IMR-90 (cell line): ENCODE measurements around the gene SIGLEC6. TPM values are rescaled to one million over a fixed set of nuclear protein-coding genes. Genes with fewer than 3 reads are reported as not detected.

Experiments
- ATAC-seq: fragments of 200-7000 bp; cut with Tn5 transposase; 2 replicates; pipeline ENCODE4 v1.9.1; 2020; ENCODE audit warnings: low read depth, mild to moderate bottlenecking, moderate library complexity
- BruUV-seq: library from RNA; stranded (reverse); fragments of 400-500 nt; replicated peaks from 2 replicates; lab custom pipeline; 2021; lab: Mats Ljungman, UMichigan
- CTCF ChIA-PET: fragments of 300-600 bp; formaldehyde crosslinking; extraction: SDS; loops from one replicate; lab custom pipeline; 2021; ENCODE audit warnings: antibody characterized with exemption; lab: Yijun Ruan, JAX
- POLR2A ChIA-PET: fragments of 300-600 bp; sonication (Branson Sonifier 250); formaldehyde crosslinking; loops from one replicate; lab custom pipeline; 2022; ENCODE audit warnings: antibody characterized with exemption; ENCODE audit not compliant: unreplicated experiment; lab: Charles Lee
- DNase-seq: peaks from one replicate; pipeline ENCODE4 v3.0.0; 2013
- H2AFZ ChIP-seq: replicated peaks from 2 replicates; pipeline ENCODE3; 2013; ENCODE audit warnings: low read length, mild to moderate bottlenecking; ENCODE audit not compliant: poor library complexity
- H2AK5ac ChIP-seq: 2 replicates; pipeline ENCODE4 v1.6.1; 2013; ENCODE audit warnings: low read depth, low read length, inconsistent platforms
- H2AK9ac ChIP-seq: replicated peaks from 2 replicates; pipeline ENCODE3; 2013; ENCODE audit warnings: mild to moderate bottlenecking, low read depth, low read length, moderate library complexity; ENCODE audit not compliant: poor library complexity
- H2BK120ac ChIP-seq: 2 replicates; pipeline ENCODE4 v1.6.1; 2013; ENCODE audit warnings: low read depth, low read length, inconsistent platforms
- H2BK15ac ChIP-seq: 3 replicates; pipeline ENCODE4 v1.6.1; 2013; ENCODE audit warnings: low read depth, low read length, inconsistent platforms
- H2BK20ac ChIP-seq: 2 replicates; pipeline ENCODE4 v1.6.1; 2013; ENCODE audit warnings: low read depth, mild to moderate bottlenecking, inconsistent platforms, low read length, moderate library complexity
- H2BK5ac ChIP-seq: 2 replicates; pipeline ENCODE4 v1.6.1; 2013; ENCODE audit warnings: mild to moderate bottlenecking, low read depth, low read length, inconsistent platforms; ENCODE audit not compliant: poor library complexity, severe bottlenecking
- H3K14ac ChIP-seq: replicated peaks from 2 replicates; pipeline ENCODE4 v1.6.1; 2013; ENCODE audit warnings: low read depth, low read length, inconsistent platforms
- H3K18ac ChIP-seq: 2 replicates; pipeline ENCODE4 v1.6.1; 2013; ENCODE audit warnings: low read depth, low read length, control low read depth
- H3K23ac ChIP-seq: 2 replicates; pipeline ENCODE4 v1.6.1; 2013; ENCODE audit warnings: low read depth, low read length, inconsistent platforms
- H3K27ac ChIP-seq: 2 replicates; pipeline ENCODE4 v1.5.1; 2013; ENCODE audit warnings: mild to moderate bottlenecking, control low read depth, low read length; ENCODE audit not compliant: insufficient read depth
- H3K27me3 ChIP-seq: 2 replicates; pipeline ENCODE4 v1.6.1; 2013; ENCODE audit warnings: low read length; ENCODE audit not compliant: control insufficient read depth, insufficient read depth
- H3K36me3 ChIP-seq: 2 replicates; pipeline ENCODE4 v1.6.1; 2013; ENCODE audit warnings: low read length, mixed read lengths; ENCODE audit not compliant: control insufficient read depth, insufficient read depth
- H3K4ac ChIP-seq: 2 replicates; pipeline ENCODE4 v1.6.1; 2013; ENCODE audit warnings: low read depth, low read length, inconsistent platforms
- H3K4me1 ChIP-seq: 2 replicates; pipeline ENCODE4 v1.6.1; 2013; ENCODE audit warnings: low read length, mixed read lengths; ENCODE audit not compliant: control insufficient read depth, insufficient read depth
- H3K4me2 ChIP-seq: 2 replicates; pipeline ENCODE4 v1.6.1; 2013; ENCODE audit warnings: low read depth, mild to moderate bottlenecking, control low read depth, low read length, moderate library complexity
- H3K4me3 ChIP-seq: 2 replicates; pipeline ENCODE4 v1.5.1; 2013; ENCODE audit warnings: low read depth, mild to moderate bottlenecking, control low read depth, low read length, moderate library complexity; ENCODE audit not compliant: insufficient read depth
- H3K56ac ChIP-seq: 2 replicates; pipeline ENCODE4 v1.6.1; 2013; ENCODE audit warnings: low read length, inconsistent platforms; ENCODE audit not compliant: insufficient read depth; ENCODE audit errors: extremely low read depth
- H3K79me1 ChIP-seq, 2 experiments: 2 replicates each; pipeline ENCODE4 v1.6.1; 2013; ENCODE audit warnings: low read length in 2 of 2, inconsistent platforms in 1 of 2, low read depth in 1 of 2
- H3K9ac ChIP-seq: 2 replicates; pipeline ENCODE4 v1.6.1; 2013; ENCODE audit warnings: low read depth, low read length, control low read depth
- H3K9me1 ChIP-seq: 2 replicates; pipeline ENCODE4 v1.6.1; 2013; ENCODE audit warnings: low read length, inconsistent platforms; ENCODE audit not compliant: insufficient read depth
- H3K9me3 ChIP-seq: 2 replicates; pipeline ENCODE4 v1.6.1; 2013; ENCODE audit warnings: low read length; ENCODE audit not compliant: control insufficient read depth, insufficient read depth
- H4K20me1 ChIP-seq: 2 replicates; pipeline ENCODE4 v1.6.1; 2013; ENCODE audit warnings: low read length, inconsistent platforms; ENCODE audit not compliant: insufficient read depth
- H4K5ac ChIP-seq: 2 replicates; pipeline ENCODE4 v1.6.1; 2013; ENCODE audit warnings: mild to moderate bottlenecking, low read depth, low read length, control low read depth
- H4K8ac ChIP-seq, 2 experiments: 2 replicates each; pipeline ENCODE4 v1.6.1; 2013; ENCODE audit warnings: low read depth in 2 of 2, low read length in 2 of 2, control low read depth in 1 of 2, inconsistent platforms in 1 of 2
- H4K91ac ChIP-seq: 2 replicates; pipeline ENCODE4 v1.6.1; 2013; ENCODE audit warnings: low read depth, low read length, inconsistent platforms; ENCODE audit not compliant: insufficient read depth
- BHLHE40 ChIP-seq: fragments of 150-350 bp; IDR thresholded peaks from 2 replicates; pipeline ENCODE4 v1.6.1; 2016; ENCODE audit warnings: mild to moderate bottlenecking, low read depth, low read length
- CEBPB ChIP-seq: IDR thresholded peaks from 2 replicates; pipeline ENCODE4 v1.6.1; 2012; ENCODE audit warnings: low read depth, low read length, improper control_type of control experiment
- CHD1 ChIP-seq: IDR thresholded peaks from 2 replicates; pipeline ENCODE4 v1.6.1; 2012; ENCODE audit warnings: low read depth, low read length, improper control_type of control experiment
- FOS ChIP-seq: fragments of 150-350 bp; IDR thresholded peaks from 2 replicates; pipeline ENCODE4 v1.6.1; 2016; ENCODE audit warnings: low read depth, low read length
- MAFK ChIP-seq: IDR thresholded peaks from 2 replicates; pipeline ENCODE4 v1.6.1; 2012; ENCODE audit warnings: low read depth, low read length, improper control_type of control experiment
- MAZ ChIP-seq: IDR thresholded peaks from 2 replicates; pipeline ENCODE4 v1.6.1; 2012; ENCODE audit warnings: low read depth, mild to moderate bottlenecking, low read length, improper control_type of control experiment, moderate library complexity, borderline replicate concordance
- MXI1 ChIP-seq: IDR thresholded peaks from 2 replicates; pipeline ENCODE4 v1.6.1; 2012; ENCODE audit warnings: low read depth, mild to moderate bottlenecking, low read length, moderate library complexity, borderline replicate concordance
- NFE2L2 ChIP-seq: fragments of 150-350 bp; IDR thresholded peaks from 2 replicates; pipeline ENCODE4 v1.6.1; 2016; ENCODE audit warnings: low read depth, mild to moderate bottlenecking, low read length
- POLR2A ChIP-seq: IDR thresholded peaks from 2 replicates; pipeline ENCODE4 v1.6.1; 2012; ENCODE audit warnings: mild to moderate bottlenecking, low read depth, low read length
- RAD21 ChIP-seq: IDR thresholded peaks from 2 replicates; pipeline ENCODE4 v1.6.1; 2012; ENCODE audit warnings: low read length, improper control_type of control experiment
- RCOR1 ChIP-seq: IDR thresholded peaks from 2 replicates; pipeline ENCODE4 v1.6.1; 2012; ENCODE audit warnings: mild to moderate bottlenecking, low read length, improper control_type of control experiment; ENCODE audit not compliant: insufficient replicate concordance
- RFX5 ChIP-seq: IDR thresholded peaks from 2 replicates; pipeline ENCODE4 v1.8.0; 2012; ENCODE audit warnings: low read depth, mild to moderate bottlenecking, low read length, moderate library complexity
- SMC3 ChIP-seq: fragments of 150-350 bp; IDR thresholded peaks from 2 replicates; pipeline ENCODE4 v1.6.1; 2016; ENCODE audit warnings: low read depth, mild to moderate bottlenecking, antibody characterized with exemption, low read length, moderate library complexity
- WGBS, 2 experiments: methylation state at CpG; one replicate each; pipeline versions ENCODE4 v1.1.5 to v1.1.7; 2013; ENCODE audit warnings: missing lambda C conversion rate in 2 of 2; ENCODE audit not compliant: insufficient read length in 1 of 2; ENCODE audit errors: extremely low coverage in 2 of 2; 5-methylcytosine and 5-hydroxymethylcytosine counted together
- dilution Hi-C: fragments of 300-500 bp; cut with HindIII; formaldehyde crosslinking; loops from one replicate; pipeline ENCODE4 v1.14.3; 2018; ENCODE audit warnings: low sequenced_read_pairs; ENCODE audit not compliant: unreplicated experiment
- in situ Hi-C: fragments of 300-500 bp; cut with MboI; formaldehyde crosslinking; loops from 3 replicates; pipeline ENCODE4 v1.14.3; 2019; ENCODE audit warnings: low sequenced_read_pairs, inconsistent platforms, mixed read lengths
- intact Hi-C: fragments of 100-400 bp; cut with micrococcal nuclease; formaldehyde crosslinking; loops from 2 replicates; pipeline ENCODE4 v1.10.0; 2022
- polyA plus RNA-seq, 3 experiments: library from polyadenylated mRNA; depleted of rRNA; stranded (reverse); fragments of >200 nt; gene quantifications; 2 replicates each; pipeline ENCODE4 v1.2.3, GENCODE V29; 2012; ENCODE audit warnings: low replicate concordance in 1 of 3
- total RNA-seq: library from RNA; depleted of rRNA; stranded (reverse); fragments of >200 nt; gene quantifications from 2 replicates; pipeline ENCODE4 v1.2.3, GENCODE V29; 2012
- TF ChIP-seq, protein P1 (sequence below): conservative IDR thresholded peaks from 2 replicates; pipeline ENCODE4 v1.5.1; 2012; ENCODE audit warnings: mild to moderate bottlenecking, low read depth, low read length, improper control_type of control experiment
- TF ChIP-seq, protein P2 (sequence below): fragments of 150-350 bp; IDR thresholded peaks from 2 replicates; pipeline ENCODE4 v1.6.1; 2016; ENCODE audit warnings: low read depth, mild to moderate bottlenecking, low read length, moderate library complexity, borderline replicate concordance
- TF ChIP-seq, protein P3 (sequence below): fragments of 150-350 bp; IDR thresholded peaks from 2 replicates; pipeline ENCODE4 v1.6.1; 2017; ENCODE audit warnings: mild to moderate bottlenecking, antibody characterized with exemption, low read length, low read depth

The SIGLEC6 gene
- total and polyA plus RNA-seq, 2 of the 4 experiments (the other 2 are of a cell fraction): not detected

DNA sequence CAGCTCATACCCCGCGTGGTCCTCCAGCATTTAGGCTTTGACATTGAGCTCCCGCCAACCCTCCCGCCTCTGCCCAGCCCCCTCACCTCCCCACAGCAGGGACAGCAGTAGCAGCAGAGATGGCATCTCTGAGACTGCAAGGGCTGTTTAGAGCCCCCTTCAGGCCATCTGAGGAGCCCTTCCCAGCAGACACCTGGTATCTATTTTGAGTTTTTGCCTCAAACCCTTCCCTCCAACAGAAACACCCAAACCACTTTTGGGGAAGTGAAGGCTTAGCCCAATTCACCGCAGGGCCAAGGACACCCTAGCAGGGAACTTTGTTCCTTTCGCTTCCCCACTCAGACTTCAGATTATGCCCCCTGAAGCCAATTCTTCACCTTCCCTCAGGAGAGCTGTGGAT, 33.3 kb upstream of the SIGLEC6 start:
- Histone ChIP-seq H2BK20ac (no peak overlapping the region), H2AK9ac (no peak overlapping the region), H4K5ac (no peak overlapping the region), H3K18ac (no peak overlapping the region), H4K91ac (no peak overlapping the region), H3K4me1 (no peaks in the 10 kb centered on the region), H3K23ac (no peak overlapping the region), H3K36me3 (no peaks in the 10 kb centered on the region), H4K20me1 (no peaks in the 10 kb centered on the region), H2BK120ac (no peak overlapping the region), H4K8ac (no peak overlapping the region), H3K79me1 (no peaks in the 10 kb centered on the region), H3K9me3 (no peaks in the 10 kb centered on the region), H2BK5ac (no peak overlapping the region), H3K9me1 (no peaks in the 10 kb centered on the region), H2BK15ac (no peak overlapping the region), H2AK5ac (no peak overlapping the region), H3K4ac (no peak overlapping the region), H3K4me2 (no peak overlapping the region), H3K4me3 (no peak overlapping the region), H3K9ac (no peak overlapping the region), H3K27me3 (no peaks in the 10 kb centered on the region; the same call in 1 of the 2 replicates), H3K56ac (no peak overlapping the region), H3K27ac (no peak overlapping the region), H3K14ac (no peak overlapping the region), H2AFZ (no peak overlapping the region)
- in situ Hi-C loops: no loop called here
- TF ChIP-seq CEBPB (no peak), MAFK (no peak), FOS (no peak), BHLHE40 (no peak), RCOR1 (no peak), RFX5 (no peak), CHD1 (no peak), MXI1 (no peak), RAD21 (no peak), SMC3 (no peak), POLR2A (no peak), NFE2L2 (no peak), MAZ (no peak)
- TF ChIP-seq, protein P1, sequence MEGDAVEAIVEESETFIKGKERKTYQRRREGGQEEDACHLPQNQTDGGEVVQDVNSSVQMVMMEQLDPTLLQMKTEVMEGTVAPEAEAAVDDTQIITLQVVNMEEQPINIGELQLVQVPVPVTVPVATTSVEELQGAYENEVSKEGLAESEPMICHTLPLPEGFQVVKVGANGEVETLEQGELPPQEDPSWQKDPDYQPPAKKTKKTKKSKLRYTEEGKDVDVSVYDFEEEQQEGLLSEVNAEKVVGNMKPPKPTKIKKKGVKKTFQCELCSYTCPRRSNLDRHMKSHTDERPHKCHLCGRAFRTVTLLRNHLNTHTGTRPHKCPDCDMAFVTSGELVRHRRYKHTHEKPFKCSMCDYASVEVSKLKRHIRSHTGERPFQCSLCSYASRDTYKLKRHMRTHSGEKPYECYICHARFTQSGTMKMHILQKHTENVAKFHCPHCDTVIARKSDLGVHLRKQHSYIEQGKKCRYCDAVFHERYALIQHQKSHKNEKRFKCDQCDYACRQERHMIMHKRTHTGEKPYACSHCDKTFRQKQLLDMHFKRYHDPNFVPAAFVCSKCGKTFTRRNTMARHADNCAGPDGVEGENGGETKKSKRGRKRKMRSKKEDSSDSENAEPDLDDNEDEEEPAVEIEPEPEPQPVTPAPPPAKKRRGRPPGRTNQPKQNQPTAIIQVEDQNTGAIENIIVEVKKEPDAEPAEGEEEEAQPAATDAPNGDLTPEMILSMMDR: no peak
- TF ChIP-seq, protein P2, sequence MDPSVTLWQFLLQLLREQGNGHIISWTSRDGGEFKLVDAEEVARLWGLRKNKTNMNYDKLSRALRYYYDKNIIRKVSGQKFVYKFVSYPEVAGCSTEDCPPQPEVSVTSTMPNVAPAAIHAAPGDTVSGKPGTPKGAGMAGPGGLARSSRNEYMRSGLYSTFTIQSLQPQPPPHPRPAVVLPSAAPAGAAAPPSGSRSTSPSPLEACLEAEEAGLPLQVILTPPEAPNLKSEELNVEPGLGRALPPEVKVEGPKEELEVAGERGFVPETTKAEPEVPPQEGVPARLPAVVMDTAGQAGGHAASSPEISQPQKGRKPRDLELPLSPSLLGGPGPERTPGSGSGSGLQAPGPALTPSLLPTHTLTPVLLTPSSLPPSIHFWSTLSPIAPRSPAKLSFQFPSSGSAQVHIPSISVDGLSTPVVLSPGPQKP: no peak
- TF ChIP-seq, protein P3, sequence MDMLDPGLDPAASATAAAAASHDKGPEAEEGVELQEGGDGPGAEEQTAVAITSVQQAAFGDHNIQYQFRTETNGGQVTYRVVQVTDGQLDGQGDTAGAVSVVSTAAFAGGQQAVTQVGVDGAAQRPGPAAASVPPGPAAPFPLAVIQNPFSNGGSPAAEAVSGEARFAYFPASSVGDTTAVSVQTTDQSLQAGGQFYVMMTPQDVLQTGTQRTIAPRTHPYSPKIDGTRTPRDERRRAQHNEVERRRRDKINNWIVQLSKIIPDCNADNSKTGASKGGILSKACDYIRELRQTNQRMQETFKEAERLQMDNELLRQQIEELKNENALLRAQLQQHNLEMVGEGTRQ: no peak
- intact Hi-C loops: no loop called here
- ChIA-PET POLR2A (no interaction called here), CTCF (no interaction called here)
- 0% methylated on average over 1 of the region's 6 CpGs; no CpG with 5 or more reads in 1 of the 2 experiments for WGBS, 2 experiments
- no peak for ATAC-seq
- dilution Hi-C loops: no loop called here
- no TSS peak for BruUV-seq
- DNase-seq: no peak
